Measurements from ENCODE around the gene TPSD1.

DNA sequence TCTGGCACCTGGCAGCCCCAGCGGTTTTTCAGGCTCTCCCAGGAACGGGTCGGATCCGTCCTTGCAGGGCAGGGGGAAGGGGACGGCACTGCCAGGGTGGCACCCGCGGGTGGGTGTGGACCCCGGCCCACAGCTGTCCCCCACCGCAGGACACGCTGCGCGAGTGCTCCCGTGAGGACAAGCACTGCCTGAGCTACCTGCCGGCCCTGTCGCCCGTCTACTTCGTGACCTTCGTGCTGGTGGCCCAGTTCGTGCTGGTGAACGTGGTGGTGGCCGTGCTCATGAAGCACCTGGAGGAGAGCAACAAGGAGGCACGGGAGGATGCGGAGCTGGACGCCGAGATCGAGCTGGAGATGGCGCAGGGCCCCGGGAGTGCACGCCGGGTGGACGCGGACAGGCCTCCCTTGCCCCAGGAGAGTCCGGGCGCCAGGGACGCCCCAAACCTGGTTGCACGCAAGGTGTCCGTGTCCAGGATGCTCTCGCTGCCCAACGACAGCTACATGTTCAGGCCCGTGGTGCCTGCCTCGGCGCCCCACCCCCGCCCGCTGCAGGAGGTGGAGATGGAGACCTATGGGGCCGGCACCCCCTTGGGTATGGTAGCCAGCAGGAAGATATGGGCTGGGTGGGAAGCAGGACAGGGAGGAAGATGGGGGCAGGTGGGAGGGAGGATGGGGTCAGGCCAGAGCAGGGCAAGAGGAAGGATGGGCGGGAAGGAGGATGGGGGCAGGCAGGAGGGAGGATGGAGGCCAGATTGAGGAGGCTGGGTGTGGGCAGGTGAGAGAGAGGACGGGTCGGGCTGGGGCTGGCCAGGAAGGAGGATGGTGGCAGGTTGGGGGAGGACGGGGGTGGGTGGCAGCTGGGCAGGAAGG is 37.6 kb upstream of the TPSD1 start:
- TF ChIP-seq FOXM1 (IDR thresholded peaks at IDR 0.05; ENCODE audit: borderline replicate concordance, low read depth) (no peak), EGR1 (IDR thresholded peaks at IDR 0.05) (no peak), YY1 (IDR thresholded peaks at IDR 0.05; ENCODE audit: low read depth) (no peak), EP300 (IDR thresholded peaks at IDR 0.05; ENCODE audit: borderline replicate concordance) (no peak)
- TF ChIP-seq, protein P1, sequence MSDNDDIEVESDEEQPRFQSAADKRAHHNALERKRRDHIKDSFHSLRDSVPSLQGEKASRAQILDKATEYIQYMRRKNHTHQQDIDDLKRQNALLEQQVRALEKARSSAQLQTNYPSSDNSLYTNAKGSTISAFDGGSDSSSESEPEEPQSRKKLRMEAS (IDR thresholded peaks at IDR 0.05) = no peak
- TF ChIP-seq, protein P2, sequence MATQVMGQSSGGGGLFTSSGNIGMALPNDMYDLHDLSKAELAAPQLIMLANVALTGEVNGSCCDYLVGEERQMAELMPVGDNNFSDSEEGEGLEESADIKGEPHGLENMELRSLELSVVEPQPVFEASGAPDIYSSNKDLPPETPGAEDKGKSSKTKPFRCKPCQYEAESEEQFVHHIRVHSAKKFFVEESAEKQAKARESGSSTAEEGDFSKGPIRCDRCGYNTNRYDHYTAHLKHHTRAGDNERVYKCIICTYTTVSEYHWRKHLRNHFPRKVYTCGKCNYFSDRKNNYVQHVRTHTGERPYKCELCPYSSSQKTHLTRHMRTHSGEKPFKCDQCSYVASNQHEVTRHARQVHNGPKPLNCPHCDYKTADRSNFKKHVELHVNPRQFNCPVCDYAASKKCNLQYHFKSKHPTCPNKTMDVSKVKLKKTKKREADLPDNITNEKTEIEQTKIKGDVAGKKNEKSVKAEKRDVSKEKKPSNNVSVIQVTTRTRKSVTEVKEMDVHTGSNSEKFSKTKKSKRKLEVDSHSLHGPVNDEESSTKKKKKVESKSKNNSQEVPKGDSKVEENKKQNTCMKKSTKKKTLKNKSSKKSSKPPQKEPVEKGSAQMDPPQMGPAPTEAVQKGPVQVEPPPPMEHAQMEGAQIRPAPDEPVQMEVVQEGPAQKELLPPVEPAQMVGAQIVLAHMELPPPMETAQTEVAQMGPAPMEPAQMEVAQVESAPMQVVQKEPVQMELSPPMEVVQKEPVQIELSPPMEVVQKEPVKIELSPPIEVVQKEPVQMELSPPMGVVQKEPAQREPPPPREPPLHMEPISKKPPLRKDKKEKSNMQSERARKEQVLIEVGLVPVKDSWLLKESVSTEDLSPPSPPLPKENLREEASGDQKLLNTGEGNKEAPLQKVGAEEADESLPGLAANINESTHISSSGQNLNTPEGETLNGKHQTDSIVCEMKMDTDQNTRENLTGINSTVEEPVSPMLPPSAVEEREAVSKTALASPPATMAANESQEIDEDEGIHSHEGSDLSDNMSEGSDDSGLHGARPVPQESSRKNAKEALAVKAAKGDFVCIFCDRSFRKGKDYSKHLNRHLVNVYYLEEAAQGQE (IDR thresholded peaks at IDR 0.05; ENCODE audit: low read depth) = no peak
